ENCODE results near the gene NFYA.
A peak's percentile ranks its signal among the peaks of the same experiment; 100 is the strongest.

NFYA gene

GRCh38 chr6:41047306-41047705 is 25.5 kb upstream of the NFYA start:
- no peak for DNase-seq

DNA sequence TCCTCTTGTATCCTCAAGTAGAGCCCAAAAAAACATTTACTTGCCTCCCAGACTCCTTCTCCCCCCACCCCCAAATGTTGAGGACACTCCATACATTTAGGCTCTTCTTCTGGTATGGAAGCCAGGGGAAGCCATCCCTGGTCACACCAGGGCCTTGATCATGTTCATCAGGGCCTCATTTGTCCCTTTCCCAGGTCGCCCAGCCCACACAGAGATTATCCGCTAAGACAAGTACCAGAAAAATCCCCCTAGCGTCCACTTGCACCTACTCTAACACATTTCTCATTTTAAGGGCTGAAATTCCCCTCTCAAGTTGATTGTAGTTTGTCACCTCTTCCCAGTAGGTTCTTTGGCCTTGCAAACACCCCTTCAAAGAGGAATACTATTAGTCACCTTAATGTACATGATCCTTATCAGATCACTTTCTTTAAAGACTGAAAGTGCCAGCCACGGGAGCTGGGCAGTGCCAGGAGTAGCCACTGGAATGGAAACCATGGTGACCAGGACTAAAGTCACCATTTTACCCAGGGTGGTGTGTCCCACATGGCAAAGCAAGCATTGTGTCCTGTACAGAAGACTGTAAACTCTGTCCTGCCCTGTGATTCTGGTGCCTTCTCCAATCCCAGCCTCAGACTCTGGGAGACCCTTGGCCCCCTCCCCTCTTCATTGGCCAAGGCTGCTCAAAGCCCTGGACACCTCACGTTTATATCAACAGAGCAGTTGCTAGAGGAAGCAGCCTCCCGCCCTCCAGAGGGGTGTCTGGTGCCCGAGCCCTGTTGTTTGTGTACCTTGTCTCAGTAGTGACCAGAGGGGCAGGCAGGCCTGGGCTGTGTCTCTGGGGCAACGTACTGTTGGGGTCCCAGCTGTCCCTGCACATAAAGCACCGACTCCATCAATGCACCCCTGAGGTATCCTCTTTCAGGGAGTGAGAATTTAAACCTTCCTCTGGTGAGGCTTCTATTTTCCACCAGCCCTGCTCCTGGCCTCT is 24.7 kb upstream of the NFYA start:
- no peak for DNase-seq

DNA sequence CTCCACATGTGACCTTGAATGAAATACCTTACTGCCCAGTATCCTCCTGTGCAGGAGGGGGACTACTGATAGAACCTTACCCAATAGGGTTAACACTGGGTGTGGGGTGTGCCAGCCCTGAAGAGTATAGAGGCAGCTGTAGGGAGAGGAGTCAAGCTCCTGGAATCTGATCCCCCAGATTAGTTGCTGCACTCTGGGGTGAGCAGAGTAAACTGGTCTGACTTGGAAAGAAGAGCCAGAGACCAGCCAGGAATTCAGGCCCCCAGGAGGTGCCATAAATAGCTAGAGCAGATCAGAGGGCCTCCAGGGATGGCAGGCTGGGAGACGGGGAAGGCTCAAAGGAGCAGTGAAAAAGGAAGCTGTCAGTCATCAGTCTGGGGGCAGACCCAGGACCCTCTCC is 23.3 kb upstream of the NFYA start:
- no peak for DNase-seq

DNA sequence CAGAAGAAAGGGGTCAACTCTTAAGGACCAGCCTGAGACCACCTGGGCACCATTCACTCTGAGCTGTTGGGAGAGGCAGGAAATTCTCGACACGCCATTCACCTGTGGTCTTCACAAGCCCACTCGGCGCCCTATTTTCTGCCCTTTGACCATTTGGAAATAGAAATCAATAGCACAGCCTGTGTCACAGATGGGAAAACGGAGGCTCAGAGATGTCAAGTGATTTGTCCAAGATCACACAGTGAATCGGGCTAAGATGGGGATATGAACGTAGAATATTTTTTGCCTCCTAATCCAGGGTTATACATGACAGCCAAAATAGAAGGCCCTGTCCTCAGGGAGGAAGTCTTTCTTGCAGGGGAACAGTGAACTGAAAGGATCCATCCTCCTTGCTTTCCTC is 22.8 kb upstream of the NFYA start:
- no peak for DNase-seq

DNA sequence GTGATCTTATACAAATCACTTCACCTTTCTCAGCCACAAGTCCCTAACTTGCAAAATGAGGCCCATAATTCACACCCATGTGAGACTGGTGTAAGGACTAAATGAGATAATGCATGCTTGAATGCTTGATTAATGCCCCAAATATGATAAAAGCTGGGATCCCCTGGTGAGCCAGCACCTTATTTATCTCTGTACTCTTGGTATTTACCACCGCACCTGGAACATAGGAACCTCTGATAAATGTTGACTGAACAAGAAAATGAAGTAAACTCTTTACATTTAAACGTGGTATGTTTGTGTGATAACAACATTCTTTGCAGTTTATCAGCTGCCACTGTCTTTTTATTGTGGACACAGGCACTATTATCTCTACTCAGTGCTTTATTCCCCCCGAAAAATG is 22.2 kb upstream of the NFYA start:
- no peak for DNase-seq

DNA sequence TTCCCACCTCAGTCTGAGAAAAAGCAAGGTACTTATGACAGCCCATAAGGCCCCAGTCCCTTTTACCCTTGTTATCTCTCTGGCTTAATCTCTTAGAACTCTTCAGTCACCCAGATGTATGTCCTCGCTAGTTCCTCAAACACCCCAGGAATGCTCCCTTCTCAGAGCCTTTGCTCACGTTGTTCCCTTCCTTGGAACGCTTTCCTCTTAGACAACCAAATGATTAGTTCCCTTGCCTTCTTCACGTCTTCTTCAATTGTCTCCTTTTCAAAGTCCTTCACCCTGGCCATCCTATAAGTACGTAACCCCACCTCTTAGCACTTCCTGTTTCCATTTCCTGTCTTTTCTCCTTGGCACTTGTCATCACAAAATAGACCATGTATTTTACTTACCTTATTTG is 20.9 kb upstream of the NFYA start:
- no peak for DNase-seq

DNA sequence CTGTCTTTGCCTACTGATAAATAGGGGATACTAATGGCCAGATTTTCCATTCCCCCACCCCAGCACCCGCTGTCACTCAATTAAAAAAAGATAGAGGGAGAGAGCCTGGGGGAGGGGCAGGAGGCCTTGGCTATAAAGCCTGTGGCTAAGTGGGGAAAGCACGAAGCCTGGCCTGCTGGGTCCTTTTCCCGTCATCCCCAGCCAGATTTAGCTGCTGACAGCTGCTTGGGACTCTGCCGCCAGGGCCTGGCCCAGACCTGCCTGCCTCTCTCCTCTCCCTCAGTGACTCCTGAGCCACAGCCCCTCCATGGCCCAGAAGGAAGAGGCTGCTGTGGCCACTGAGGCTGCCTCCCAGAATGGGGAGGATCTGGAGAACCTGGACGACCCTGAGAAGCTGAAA is 19.7 kb upstream of the NFYA start, which contains the start of gene APOBEC2:
APOBEC2 (plus strand) TSS at position 162 of the 400 bp plus-strand sequence; CDS start at position 308, 146 bp downstream.
- DNase-seq: no peak

DNA sequence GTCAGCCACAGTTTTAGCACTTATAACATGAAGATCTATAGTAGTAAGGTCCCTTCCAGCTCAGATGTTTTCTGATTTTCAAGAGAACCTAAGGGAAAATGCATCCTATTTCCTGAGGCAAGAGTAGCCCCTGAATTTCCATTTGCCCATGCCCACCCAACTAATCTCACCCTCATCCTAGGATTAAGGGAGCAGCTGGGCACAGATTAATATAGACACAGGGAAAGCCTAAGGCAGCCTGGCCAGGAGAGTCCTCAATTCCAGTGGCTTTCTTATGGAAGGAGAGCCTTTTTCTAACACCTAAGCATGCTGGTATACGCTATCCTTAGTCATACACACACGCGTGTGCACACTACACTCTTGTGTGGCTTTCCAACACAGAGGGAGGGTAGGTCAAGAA is 18.3 kb upstream of the NFYA start:
- no peak for DNase-seq

DNA sequence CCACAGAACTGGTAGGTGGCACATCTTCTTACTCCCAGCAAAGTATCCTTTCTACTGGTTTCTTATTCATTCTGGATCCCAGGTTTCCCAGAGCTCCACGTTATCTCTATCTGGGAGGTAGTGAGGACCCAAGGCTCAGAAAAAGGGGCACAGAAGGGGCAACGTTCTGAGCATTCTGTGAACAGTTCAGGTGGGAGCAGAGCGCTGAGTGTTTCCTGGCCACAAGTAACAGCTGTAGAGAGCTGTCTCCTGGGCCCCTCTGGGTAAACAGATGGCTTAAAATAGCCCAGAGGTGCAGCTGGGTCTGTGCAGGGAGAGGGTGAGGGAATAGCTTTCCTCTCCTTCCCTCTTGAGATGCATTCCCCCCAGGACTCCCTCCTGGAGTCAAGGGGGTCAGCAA is 17.6 kb upstream of the NFYA start:
- no peak for DNase-seq

DNA sequence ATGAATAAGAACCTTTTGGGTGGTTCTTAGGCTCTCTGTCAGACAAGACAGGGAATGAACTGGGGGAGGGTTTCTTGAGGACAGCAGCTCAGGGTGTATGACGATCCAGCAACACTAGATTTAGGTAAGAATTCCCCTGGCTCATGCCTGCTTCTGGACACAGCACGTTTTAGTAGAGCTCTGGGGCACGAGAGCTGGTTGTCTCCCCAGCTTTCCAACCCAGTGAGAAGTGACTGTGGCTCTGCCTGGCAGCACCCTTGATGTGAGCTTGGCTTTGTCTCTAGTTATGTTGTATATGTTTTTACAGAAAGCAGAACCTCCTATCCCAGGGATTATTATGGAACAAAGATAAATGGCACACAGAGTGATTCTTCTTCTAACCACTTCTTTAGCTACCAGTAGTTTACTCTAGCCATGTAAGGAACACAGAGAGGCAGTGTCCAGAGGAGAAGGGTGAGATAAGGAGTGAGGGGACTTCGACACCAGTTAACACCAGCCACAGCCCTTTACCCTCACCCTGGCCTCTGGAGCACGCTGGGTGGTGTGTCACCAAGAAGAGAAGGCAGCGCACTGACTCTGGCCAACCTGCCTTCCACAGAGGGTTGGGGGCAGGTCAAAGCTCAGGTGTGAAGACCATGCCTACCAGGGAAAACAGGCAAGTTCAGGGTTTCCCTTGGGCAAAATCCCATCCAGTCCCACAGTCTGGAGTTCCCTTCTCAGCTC is 15.8 kb upstream of the NFYA start:
- no peak for DNase-seq

DNA sequence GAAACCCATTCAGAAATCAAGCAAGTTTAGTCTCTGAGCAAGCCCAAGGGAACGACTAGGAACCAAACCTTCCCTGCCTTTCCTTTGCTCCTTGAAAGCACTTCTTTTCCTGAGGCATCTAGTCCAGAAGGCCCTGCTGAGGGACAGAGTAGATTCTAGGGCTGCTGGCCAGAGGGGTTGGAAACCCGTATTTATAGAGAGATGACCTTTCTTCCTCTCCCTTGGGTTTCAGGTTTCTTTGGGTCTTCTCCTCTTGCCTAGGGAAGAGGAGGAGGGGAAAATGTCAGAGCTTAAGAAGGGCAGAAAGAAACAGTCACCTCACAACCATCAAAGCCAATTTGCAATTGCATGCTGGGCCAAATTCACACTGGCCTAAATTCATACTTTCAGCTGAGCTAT is 14.0 kb upstream of the NFYA start:
- DNase-seq: no peak

- peak; percentile 69 for DNase-seq
Measured at GRCh38 chr6:41059556-41059955, 13.2 kb upstream of the NFYA start.

- DNase-seq: no peak
Measured at GRCh38 chr6:41061196-41061726, 11.5 kb upstream of the NFYA start.

GRCh38 chr6:41062056-41062455 is 10.7 kb upstream of the NFYA start:
- no peak for DNase-seq

GRCh38 chr6:41063884-41064285 is 8.9 kb upstream of the NFYA start:
- DNase-seq: no peak

GRCh38 chr6:41064841-41065240 is 7.9 kb upstream of the NFYA start:
- no peak for DNase-seq

DNA sequence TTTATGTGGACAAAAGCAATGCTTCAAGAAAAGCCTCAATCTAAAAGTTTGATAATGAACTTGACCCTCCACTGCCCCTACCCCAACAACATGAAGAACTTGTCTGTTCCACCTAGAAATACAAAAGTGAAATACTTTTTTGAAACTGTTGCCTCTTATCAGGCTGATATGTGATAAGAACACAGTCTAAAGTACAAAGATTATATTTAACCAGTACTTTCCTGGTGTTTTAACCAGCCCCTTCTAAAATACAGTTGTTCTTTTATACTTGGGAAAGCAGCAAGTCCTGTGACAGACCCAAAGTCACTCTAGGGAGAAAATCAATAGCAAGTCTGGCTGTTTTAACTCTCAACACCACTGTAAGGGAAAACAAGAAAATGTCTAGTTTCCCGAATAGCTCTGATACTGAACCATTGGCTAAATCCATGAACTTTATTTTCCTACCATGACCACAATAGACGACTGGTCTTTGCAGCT is 7.2 kb upstream of the NFYA start:
- DNase-seq: no peak

DNA sequence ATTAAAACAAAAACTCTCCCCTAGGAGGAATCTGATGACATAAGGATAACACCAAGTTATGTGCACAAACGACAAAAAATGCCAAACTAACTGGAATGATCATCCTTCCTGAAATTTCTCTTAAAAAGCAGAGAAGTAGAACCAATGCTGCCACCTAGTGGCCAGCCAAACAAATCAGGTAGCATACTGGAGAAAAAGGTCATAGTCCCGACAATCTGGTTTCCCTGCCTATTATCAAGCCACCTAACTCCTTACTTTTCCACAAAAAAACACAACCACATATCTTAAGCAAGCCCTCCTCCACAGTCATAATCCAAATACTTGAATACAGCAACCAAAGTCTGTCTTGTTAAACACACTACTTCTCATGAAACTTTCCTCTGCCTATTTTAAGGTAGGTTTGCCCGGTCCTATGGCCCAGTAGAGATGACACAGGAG is 5.9 kb upstream of the NFYA start:
- DNase-seq: peak; percentile 81

- no peak for DNase-seq
Measured at GRCh38 chr6:41071501-41071922, 1.3 kb upstream of the NFYA start.

DNA sequence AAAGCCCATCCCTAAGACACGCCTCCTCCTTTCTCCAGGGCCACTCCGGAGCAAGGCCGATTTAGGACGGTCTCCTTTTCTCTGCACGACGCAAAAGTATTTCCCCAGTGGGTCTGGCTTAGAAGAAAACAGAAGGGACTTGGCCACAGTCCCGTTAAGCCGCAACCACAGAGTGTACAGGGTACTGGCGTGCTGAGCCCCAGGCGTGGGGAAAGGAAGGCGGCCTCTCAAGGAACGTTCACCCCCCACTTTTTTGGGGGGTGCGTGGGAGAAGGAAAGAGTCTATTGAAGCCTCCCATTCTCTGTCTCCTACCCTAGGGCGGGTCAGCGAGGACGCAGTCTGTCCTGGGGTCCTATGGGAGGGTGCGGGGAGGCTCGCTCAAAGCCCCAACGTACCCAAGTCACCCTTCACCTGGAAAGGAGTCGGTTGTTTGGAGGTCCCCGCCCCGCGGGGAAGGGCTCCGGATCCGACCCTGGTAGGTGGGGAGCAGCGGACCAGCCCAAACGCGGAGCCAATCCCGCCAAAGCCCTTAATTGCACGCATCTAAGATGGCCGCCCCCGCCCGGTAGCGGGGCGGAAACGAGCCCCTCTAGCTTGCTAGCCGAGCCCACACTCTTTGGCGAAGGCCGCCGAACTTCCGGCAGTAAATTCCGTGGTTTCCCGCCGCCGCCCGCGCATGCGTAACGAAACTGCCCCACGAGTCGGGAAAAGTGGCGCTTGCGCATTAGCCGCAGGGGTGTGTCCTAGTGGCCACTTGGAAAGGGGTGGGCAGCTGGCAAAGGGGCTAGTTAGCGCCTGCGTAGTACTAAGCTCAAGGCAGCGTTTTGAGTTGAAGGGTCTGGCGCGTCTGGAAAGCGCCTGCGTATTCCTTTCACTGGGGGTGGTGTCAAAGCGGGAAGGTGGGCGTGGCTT is 595 bp upstream of the NFYA start, which contains the start of gene OARD1:
OARD1 (minus strand) TSS at position 434 of the 913 bp plus-strand sequence. CDS start 722 bp downstream, outside the sequence.
- peak; percentile 100 for DNase-seq

DNA sequence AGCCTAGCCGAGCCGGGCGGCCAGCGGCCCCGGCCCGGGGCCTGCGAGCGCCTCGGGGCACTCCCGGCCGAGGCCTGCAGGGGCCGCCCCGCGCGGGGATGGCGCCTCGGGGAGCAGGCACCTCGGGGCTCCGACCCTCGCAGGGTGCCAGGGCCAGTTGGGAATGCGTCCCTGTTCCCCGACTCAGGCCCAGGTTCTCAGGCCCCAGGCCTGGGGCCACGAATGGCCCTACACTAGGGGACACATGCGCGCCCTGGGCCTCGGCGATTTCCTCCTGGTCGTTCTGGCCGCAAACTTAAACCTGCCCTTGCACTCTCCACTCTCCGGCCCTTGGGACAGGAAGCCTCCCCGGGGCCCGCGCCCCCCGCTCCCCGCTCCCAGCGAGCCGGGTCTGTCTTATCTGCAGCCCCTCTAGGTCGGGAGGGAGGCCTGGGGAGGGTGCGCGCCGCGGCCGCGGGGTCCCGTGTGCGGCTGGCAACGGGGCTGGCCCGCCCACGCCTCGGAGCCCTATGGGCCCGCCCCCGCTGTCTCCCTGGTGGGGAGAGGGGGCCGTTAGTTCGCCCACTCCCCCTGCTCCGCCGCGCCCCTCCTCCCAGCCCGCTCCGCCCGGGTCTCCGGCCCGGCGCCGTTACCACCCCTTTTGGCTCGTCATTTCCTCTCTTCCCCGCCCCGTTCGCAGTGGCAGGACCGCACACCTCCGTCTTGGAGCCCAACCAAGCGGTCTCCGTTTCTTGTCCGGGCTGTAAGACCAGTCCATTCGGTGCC is 611 bp downstream of the NFYA start:
- peak; percentile 74 for DNase-seq
